Gastrocnemius medialis (tissue), 4 donors: ENCODE results near the gene FYN.

Experiments used
- CTCF ChIP-seq, 5 experiments: fragments of 450-650 bp in 3 of 5; fragments of 200-600 bp in 2 of 5; sonication (generic) in 2 of 5; IDR thresholded peaks in 4 of 5; conservative IDR thresholded peaks in 1 of 5; 1 replicate in 4 of 5; 2 replicates in 1 of 5; pipeline ENCODE4 v1.5.1; 2016 to 2019; ENCODE audit warnings: antibody characterized with exemption in 5 of 5, mild to moderate bottlenecking in 3 of 5, moderate library complexity in 3 of 5
- POLR2A ChIP-seq, 2 donors: fragments of 450-650 bp; IDR thresholded peaks; one replicate each; pipeline ENCODE4 v1.6.1; 2017; ENCODE audit warnings: antibody characterized with exemption in 2 of 2, mild to moderate bottlenecking in 2 of 2, moderate library complexity in 2 of 2

- no peak for TF ChIP-seq CTCF (IDR thresholded peaks at IDR 0.05 in 4 of 5, conservative IDR thresholded peaks at IDR 0.05 in 1 of 5)
- TF ChIP-seq POLR2A (IDR thresholded peaks at IDR 0.05): no peak
Measured at GRCh38 chr6:111819458-111819857, 53.8 kb downstream of the FYN start.
